Progenitor cell of endocrine pancreas (in vitro differentiated cells): Measurements from ENCODE around the gene CNTN5. TPM values are rescaled to one million over a fixed set of nuclear protein-coding genes. Genes with fewer than 3 reads are reported as not detected.

Experiments
- DNase-seq: peaks from one replicate; pipeline ENCODE4 v3.0.0; 2021; ENCODE audit warnings: low spot score; ENCODE audit not compliant: unreplicated experiment
- H3K27ac Mint-ChIP-seq: 2 replicates; pipeline ENCODE4 v1.8.0; 2021; ENCODE audit warnings: mild to moderate bottlenecking, moderate library complexity, mixed read lengths
- H3K27me3 Mint-ChIP-seq: 2 replicates; pipeline ENCODE4 v1.8.0; 2021; ENCODE audit warnings: mixed read lengths
- H3K36me3 Mint-ChIP-seq: 2 replicates; pipeline ENCODE4 v1.8.0; 2022; ENCODE audit warnings: mixed read lengths; ENCODE audit not compliant: insufficient read depth
- H3K4me1 Mint-ChIP-seq: 2 replicates; pipeline ENCODE4 v1.8.0; 2021; ENCODE audit warnings: low read depth, mixed read lengths
- H3K4me3 Mint-ChIP-seq: 2 replicates; pipeline ENCODE4 v1.8.0; 2021; ENCODE audit warnings: low read depth, mild to moderate bottlenecking, moderate library complexity, mixed read lengths
- H3K9me3 Mint-ChIP-seq: 2 replicates; pipeline ENCODE4 v1.8.0; 2021; ENCODE audit warnings: low read depth, mixed read lengths
- CTCF ChIP-seq: fragments of 200-600 bp; sonication (generic); IDR thresholded peaks from one replicate; pipeline ENCODE4 v1.5.0; 2021; ENCODE audit warnings: antibody characterized with exemption, mild to moderate bottlenecking; ENCODE audit not compliant: unreplicated experiment
- total RNA-seq: library from RNA; stranded (reverse); gene quantifications from 2 replicates; pipeline ENCODE4 v1.2.1, GENCODE V29; 2021

The CNTN5 gene
- total RNA-seq, 1 donor from 2014 or later = 0.50 TPM

GRCh38 chr11:100190395-100190794, 1169.6 kb downstream of the CNTN5 start:
- Mint-ChIP-seq H3K36me3 (no peaks in the 10 kb centered on the region), H3K9me3 (no peaks in the 10 kb centered on the region), H3K4me3 (no peak overlapping the region), H3K4me1 (no peaks in the 10 kb centered on the region), H3K27ac (no peak overlapping the region), H3K27me3 (no peaks in the 10 kb centered on the region)
- no peak for TF ChIP-seq CTCF
- no peak for DNase-seq

GRCh38 chr11:100192181-100192580, 1171.4 kb downstream of the CNTN5 start:
- H3K9me3 Mint-ChIP-seq = no peaks in the 10 kb centered on the region
- no peaks in the 10 kb centered on the region for H3K36me3 Mint-ChIP-seq
- DNase-seq = no peak
- no peaks in the 10 kb centered on the region for H3K4me1 Mint-ChIP-seq
- no peak for TF ChIP-seq CTCF
- no peak overlapping the region for H3K27ac Mint-ChIP-seq
- H3K27me3 Mint-ChIP-seq = no peaks in the 10 kb centered on the region
- no peak overlapping the region for H3K4me3 Mint-ChIP-seq

- TF ChIP-seq CTCF = no peak
- no peaks in the 10 kb centered on the region for H3K4me1 Mint-ChIP-seq
Observed at GRCh38 chr11:100203789-100204188, 1183.0 kb downstream of the CNTN5 start.

GRCh38 chr11:100205926-100206325, 1185.2 kb downstream of the CNTN5 start:
- H3K27me3 Mint-ChIP-seq = no peaks in the 10 kb centered on the region
- TF ChIP-seq CTCF = no peak
- no peak overlapping the region for H3K27ac Mint-ChIP-seq
- H3K36me3 Mint-ChIP-seq = no peaks in the 10 kb centered on the region
- DNase-seq = no peak
- no peaks in the 10 kb centered on the region for H3K4me1 Mint-ChIP-seq
- H3K4me3 Mint-ChIP-seq = no peak overlapping the region
- no peaks in the 10 kb centered on the region for H3K9me3 Mint-ChIP-seq

More at GRCh38 chr11:100203789-100204188, 1183.0 kb downstream of the CNTN5 start:
- Mint-ChIP-seq H3K4me3 (no peak overlapping the region), H3K27me3 (no peaks in the 10 kb centered on the region), H3K27ac (no peak overlapping the region), H3K9me3 (no peaks in the 10 kb centered on the region), H3K36me3 (no peaks in the 10 kb centered on the region)
- DNase-seq = no peak

GRCh38 chr11:100208207-100208606, 1187.5 kb downstream of the CNTN5 start:
- H3K4me1 Mint-ChIP-seq = no peaks in the 10 kb centered on the region
- DNase-seq = no peak
- no peaks in the 10 kb centered on the region for H3K9me3 Mint-ChIP-seq
- TF ChIP-seq CTCF = no peak
- no peaks in the 10 kb centered on the region for H3K36me3 Mint-ChIP-seq
- no peak overlapping the region for H3K27ac Mint-ChIP-seq
- no peaks in the 10 kb centered on the region for H3K27me3 Mint-ChIP-seq
- no peak overlapping the region for H3K4me3 Mint-ChIP-seq
